Posterior vena cava (tissue), 2 donors: ENCODE data around the gene PROX1. TPM values are rescaled to one million over a fixed set of nuclear protein-coding genes. Genes with fewer than 3 reads are reported as not detected.

Experiments used
- DNase-seq: peaks from one replicate; pipeline ENCODE4 v3.0.0-alpha.2; 2020; ENCODE audit warnings: low spot score
- intact Hi-C, 2 donors: fragments of 100-400 bp; cut with DNase I; formaldehyde crosslinking; loops; one replicate each; pipeline versions ENCODE4 v1.14.1 to v1.14.2; 2022 to 2023
- total RNA-seq, 2 donors: library from RNA; stranded (reverse); fragmentation: NEBNext Ultra II Directional; extraction: Animal tissue kit (Norgen Biotek cat#: 25700); gene quantifications; one replicate each; pipeline ENCODE4 v1.2.1, GENCODE V29; 2021
- donor health status: DM: yes; HTN: yes; CAD: no.
- donor health status: DM: yes; HTN: yes; CAD: no.

Gene PROX1
- total RNA-seq, 2 donors from 2014 or later: 8.8 to 13.7 TPM

DNA sequence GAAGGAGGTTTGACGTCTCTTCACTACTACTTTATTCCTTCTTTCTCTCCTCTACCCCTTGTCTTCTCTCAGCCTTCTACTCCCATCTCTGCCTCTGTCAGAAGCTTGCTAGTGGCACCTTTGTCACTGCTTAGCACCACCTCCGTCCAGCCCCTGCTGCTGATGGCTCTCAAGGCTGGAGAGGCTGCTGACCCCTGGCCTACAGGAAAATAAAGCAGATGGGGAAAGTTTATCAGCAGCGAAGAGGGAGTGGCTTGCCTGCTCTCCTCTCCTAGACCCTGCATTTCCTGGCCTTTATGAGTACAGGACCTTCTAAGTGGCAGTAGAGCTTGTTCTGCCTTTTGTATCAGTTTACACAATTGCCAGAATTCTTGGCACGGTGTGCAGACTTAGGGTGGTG is 27.0 kb downstream of the PROX1 start:
- intact Hi-C loops: no loop called here
- DNase-seq: no peak

DNA sequence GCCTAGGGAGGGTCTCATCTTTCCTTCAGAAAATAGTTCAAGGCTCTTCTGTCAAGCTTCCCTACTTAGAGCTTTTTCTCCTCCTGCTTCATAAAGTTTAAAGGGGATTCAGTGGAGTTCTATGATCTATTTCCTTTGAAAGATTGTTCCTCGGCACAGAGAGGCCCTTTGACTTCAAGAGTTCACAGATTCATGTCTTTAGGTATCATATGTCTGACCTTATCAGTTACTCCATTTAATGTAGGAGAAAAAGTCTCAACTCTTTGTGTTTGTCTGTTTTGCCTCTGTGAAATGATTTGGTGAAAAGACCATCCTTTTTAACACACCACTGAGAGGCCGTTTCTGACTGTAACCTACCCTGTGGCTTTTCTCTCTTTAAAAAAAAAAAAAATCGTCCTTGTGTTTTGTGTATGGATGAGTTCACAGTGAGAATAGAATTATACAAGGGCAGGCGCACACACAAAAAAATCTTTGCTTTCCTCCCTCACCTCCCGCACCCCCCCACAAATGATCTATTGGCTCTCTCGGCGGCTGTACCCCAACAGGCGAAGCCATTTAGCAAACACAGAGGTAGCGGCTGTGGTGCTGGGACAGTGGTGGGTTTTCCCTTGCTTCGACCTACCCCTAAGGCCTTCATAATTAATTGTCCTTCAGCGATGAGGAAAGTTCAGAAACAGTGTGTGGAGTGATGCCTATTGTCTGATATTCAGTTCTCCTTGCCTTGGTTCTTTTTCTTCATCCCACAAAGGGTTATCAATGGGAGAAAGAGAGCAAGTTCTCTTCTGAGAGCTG is 29.6 kb downstream of the PROX1 start:
- intact Hi-C loops: no loop called here
- no peak for DNase-seq

DNA sequence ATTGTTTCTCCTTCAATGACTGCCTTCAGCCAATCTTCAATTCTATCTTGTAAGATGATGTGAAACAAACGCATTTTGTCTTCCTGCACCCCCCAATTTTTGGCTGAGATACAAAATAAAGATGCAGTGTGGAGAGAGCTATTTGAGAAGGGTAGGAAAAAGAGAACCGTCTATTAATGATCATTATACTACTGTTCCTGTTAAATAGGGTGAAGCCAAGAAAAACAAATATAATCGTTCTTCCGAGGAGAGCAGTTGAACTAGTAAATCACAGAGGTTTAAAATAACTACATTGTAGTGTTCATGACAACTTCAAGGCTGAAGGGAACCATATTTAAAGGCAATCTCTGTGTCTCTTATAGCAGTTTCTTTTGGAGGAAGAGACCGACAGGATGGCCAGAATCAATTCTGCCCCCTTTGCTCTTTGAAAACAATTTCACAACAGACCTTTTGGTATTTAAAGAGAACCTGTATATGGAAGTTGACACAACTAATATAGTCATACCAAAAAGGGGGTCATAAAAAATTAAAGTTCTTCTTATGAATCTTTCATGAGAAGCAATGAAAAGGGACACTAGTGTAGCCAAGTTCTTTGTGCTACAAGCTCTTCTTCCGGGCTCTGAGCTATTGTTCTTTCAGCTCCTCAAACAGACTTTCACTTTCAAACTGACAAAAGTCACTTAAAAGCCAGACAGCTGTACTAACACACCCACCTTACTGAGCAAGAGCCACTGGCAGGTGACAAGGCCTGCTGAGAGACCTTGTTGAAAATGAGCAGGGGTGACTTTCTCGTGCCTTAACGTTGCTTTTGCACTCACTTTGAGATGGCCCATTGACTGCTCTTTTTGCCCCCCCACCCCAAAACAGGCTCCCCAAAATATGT is 30.9 kb downstream of the PROX1 start:
- no peak for DNase-seq
- intact Hi-C loops: no loop called here

DNA sequence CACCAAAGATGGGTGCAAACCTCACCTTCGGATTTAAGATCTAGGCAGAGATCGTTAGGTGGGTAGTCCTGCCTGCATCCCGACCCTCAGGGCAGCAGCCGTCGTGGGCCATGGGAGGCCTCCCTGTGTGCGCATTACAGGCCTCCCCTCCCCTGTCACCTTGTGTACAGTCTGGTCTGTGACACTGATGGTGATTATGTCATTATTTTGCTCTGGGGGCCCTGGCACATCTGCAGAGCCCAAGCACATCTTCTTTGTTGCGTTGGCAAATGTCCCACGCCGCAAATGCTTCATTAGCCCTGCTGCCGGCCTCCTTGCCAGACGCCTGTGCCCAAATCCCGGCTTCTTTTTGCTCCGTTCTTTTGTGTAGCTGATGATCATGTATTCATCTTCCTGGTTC is 31.7 kb downstream of the PROX1 start:
- DNase-seq: no peak
- intact Hi-C loops: no loop called here

GRCh38 chr1:214021321-214021720 is 33.5 kb downstream of the PROX1 start:
- intact Hi-C loops: no loop called here

GRCh38 chr1:214022229-214022791 is 34.5 kb downstream of the PROX1 start:
- intact Hi-C loops: no loop called here
- no peak for DNase-seq

More at GRCh38 chr1:214021321-214021720, 33.5 kb downstream of the PROX1 start:
- DNase-seq: no peak

GRCh38 chr1:214022810-214023425 is 35.1 kb downstream of the PROX1 start:
- intact Hi-C loops: no loop called here
- no peak for DNase-seq

- intact Hi-C loops: no loop called here
- no peak for DNase-seq
Observed at GRCh38 chr1:214026985-214027384, 39.2 kb downstream of the PROX1 start.

- no peak for DNase-seq
- intact Hi-C loops: no loop called here
Observed at GRCh38 chr1:214027498-214027897, 39.7 kb downstream of the PROX1 start.

- no peak for DNase-seq
- intact Hi-C loops: no loop called here
Observed at GRCh38 chr1:214028095-214028494, 40.3 kb downstream of the PROX1 start.

DNA sequence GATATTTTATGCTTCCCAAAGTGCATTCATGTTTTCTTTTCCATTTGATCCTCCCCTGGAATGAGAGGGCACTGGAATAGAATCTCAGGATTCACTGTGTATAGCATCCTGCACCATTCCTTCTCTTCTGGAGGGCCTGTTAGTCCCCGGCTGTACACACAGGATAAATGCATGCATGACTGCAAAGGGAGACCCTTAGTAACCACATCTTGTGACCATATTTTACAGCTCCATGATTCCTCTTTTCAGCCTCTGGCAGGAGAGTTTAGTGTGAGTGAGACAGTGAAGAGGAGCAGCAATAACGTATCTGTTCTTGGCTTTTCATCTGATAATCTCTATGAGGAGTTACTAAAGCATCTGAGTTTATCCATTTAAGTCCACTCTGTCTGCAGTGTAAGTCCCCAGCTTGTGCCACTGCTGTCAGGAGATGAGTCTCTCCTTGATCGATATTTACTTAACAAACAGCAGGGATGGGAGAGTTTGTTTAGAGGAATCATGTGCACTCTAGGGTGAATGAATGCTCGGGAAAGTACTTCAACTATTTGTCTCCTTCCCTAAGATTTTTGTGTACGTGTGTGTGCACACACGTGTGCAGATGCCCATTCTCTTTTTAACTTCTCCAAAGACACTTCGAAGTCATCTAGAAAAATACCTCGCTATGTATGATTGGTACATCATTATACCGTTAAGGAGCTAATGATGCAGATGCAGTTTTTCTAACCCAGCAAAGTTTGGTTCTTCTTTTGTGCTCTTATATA is 41.1 kb downstream of the PROX1 start:
- intact Hi-C loops: no loop called here
- no peak for DNase-seq

DNA sequence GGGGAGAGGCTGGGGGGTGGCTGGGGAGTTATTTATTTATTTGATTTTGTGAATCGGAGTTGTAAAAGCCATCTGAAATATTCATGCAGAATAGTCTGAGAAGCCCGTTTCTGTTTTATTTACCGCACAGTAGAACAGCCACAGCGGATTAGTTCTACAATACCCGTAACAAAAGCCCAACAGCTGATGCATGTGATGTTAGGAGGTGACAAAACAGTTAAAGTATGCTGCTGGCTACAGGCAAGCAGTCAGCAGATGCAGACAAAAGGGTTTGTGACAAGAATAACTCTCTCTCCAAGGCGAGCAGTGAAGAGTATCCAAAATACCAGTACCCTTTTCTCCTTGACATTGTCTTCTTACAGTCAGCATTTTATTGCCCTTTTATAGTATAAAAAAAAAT is 42.0 kb downstream of the PROX1 start:
- intact Hi-C loops: no loop called here
- no peak for DNase-seq

- DNase-seq: no peak
- intact Hi-C loops: no loop called here
Observed at GRCh38 chr1:214031267-214031650, 43.5 kb downstream of the PROX1 start.

DNA sequence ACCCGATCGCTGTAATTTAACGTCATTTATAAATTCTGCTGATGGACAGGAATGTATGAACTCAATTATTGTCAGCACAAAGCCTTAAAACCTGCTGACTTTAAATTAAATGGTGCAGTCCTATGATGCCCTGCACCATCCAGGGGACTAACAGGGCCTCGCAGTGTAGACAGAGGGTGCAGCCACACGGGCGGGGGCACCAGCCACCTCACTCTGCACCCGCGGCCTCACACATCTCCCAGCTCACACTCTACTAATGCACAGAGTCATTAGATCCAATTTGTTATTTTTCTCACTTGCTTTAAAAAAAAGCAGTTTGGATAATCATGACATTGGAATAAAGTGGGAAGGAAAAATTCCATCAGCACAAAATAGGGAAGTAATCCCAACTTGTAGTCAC is 49.7 kb downstream of the PROX1 start:
- intact Hi-C loops: no loop called here
- no peak for DNase-seq

- intact Hi-C loops: no loop called here
- DNase-seq: no peak
Observed at GRCh38 chr1:214039394-214040018, 51.7 kb downstream of the PROX1 start.

GRCh38 chr1:214043167-214043566 is 55.4 kb downstream of the PROX1 start:
- intact Hi-C loops: no loop called here
- no peak for DNase-seq

- DNase-seq: no peak
- intact Hi-C loops: no loop called here
Observed at GRCh38 chr1:214044438-214045214, 56.9 kb downstream of the PROX1 start.
